Measurements from ENCODE around the gene TMCO4.
"Not testable (repeated sequence)": the region's sequence is repeated elsewhere in the genome, so short reads cannot be mapped to it uniquely, and the experiment has no call there.

TMCO4 gene

GRCh38 chr1:19636065-19636464 lies 163.7 kb downstream of the TMCO4 start:
- TF ChIP-seq, protein P1, sequence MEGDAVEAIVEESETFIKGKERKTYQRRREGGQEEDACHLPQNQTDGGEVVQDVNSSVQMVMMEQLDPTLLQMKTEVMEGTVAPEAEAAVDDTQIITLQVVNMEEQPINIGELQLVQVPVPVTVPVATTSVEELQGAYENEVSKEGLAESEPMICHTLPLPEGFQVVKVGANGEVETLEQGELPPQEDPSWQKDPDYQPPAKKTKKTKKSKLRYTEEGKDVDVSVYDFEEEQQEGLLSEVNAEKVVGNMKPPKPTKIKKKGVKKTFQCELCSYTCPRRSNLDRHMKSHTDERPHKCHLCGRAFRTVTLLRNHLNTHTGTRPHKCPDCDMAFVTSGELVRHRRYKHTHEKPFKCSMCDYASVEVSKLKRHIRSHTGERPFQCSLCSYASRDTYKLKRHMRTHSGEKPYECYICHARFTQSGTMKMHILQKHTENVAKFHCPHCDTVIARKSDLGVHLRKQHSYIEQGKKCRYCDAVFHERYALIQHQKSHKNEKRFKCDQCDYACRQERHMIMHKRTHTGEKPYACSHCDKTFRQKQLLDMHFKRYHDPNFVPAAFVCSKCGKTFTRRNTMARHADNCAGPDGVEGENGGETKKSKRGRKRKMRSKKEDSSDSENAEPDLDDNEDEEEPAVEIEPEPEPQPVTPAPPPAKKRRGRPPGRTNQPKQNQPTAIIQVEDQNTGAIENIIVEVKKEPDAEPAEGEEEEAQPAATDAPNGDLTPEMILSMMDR (IDR thresholded peaks at IDR 0.05; ENCODE audit: low read depth, low read length), result no peak
- DNase-seq (ENCODE audit: extremely low read depth, low read depth), result no peak

GRCh38 chr1:19635646-19636045 lies 164.1 kb downstream of the TMCO4 start:
- TF ChIP-seq, protein P1 (IDR thresholded peaks at IDR 0.05; ENCODE audit: low read depth, low read length), result no peak

DNA sequence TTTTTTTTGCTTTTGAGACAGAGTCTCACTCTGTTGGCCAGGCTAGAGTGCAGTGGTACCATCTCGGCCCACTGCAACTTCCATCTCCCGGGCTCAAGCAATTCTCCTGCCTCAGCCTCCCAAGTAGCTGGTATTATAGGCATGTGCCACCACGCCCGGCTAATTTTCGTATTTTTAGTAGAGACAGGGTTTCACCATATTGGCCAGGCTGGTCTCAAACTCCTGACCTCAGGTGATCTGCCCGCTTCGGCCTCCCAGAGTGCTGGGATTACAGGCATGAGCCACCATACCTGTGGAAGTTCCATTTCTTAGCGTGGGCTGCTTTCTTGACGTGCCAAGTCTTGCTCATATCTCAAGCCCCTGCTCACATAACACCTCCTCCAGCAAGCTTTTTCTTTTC lies 164.7 kb downstream of the TMCO4 start:
- DNase-seq (ENCODE audit: extremely low read depth, low read depth), result not testable (repeated sequence)

More at GRCh38 chr1:19635646-19636045, 164.1 kb downstream of the TMCO4 start:
- DNase-seq (ENCODE audit: extremely low read depth, low read depth), result no peak

- TF ChIP-seq, protein P1 (IDR thresholded peaks at IDR 0.05; ENCODE audit: low read depth, low read length), result no peak
- DNase-seq (ENCODE audit: extremely low read depth, low read depth), result no peak
Measured at GRCh38 chr1:19633106-19633505, 166.6 kb downstream of the TMCO4 start.
